Activated naive CD8-positive, alpha-beta T cell treated with anti-CD3 and anti-CD28 coated beads, Interleukin-2, amount 50 U/mL, for 24 hours (primary cell): ENCODE data around the gene LRP1B.

Experiments used
- ATAC-seq: fragments of 150-1000 bp; cut with Tn5 transposase; one replicate; pipeline ENCODE4 v1.10.0; 2021
- DNase-seq: peaks from one replicate; pipeline ENCODE4 v3.0.0; 2021
- H3K27ac Mint-ChIP-seq: one replicate; pipeline ENCODE4 v1.8.0; 2021; ENCODE audit warnings: mild to moderate bottlenecking, mixed read lengths
- H3K27me3 Mint-ChIP-seq: one replicate; pipeline ENCODE4 v1.8.0; 2021; ENCODE audit warnings: mixed read lengths
- H3K36me3 Mint-ChIP-seq: one replicate; pipeline ENCODE4 v1.8.0; 2021; ENCODE audit warnings: low read depth, mixed read lengths
- H3K4me1 Mint-ChIP-seq: one replicate; pipeline ENCODE4 v1.8.0; 2021; ENCODE audit warnings: mixed read lengths
- H3K4me3 Mint-ChIP-seq: one replicate; pipeline ENCODE4 v1.8.0; 2021; ENCODE audit warnings: mild to moderate bottlenecking, moderate library complexity, mixed read lengths
- H3K9me3 Mint-ChIP-seq: one replicate; pipeline ENCODE4 v1.8.0; 2021; ENCODE audit warnings: mixed read lengths

Gene LRP1B

DNA sequence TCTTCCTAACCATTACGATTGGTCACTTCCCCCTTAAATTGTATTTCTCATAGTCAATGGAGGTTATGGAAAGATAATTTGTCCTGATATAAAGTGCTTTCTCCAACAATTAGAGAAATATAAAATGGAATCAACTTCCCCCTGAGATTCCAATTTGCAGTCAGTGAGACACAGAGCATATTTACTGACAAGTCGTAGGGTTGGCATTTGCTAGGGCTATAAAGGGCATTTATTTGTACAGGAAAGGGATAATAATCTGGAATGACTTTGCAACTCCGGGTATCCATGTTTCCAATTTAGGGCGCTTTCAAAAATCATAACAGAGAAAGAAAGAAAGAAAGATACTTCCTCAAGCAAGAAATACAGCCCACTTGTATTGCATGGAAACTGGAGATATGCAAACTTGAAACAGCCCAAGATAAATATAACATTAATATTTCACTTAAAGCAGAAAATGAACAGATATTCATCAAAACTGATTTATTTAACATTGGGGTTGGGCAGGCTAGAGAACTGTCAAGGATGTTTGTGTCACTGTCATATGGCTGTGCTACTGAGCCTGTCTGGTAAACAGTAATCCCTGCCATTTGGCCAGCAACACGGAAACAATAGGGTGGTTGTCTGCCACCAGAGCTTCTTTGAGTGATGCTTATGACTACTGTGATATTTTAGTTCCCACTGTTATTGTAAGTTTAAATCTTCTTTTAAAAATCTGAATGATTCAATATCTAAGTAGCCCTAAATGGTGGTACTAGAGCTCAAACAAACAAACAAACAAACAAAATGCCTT is 621.8 kb downstream of the LRP1B start:
- Mint-ChIP-seq H3K4me3 (no peak overlapping the region), H3K9me3 (peaks cover under 1% of the 10 kb centered on the region), H3K36me3 (no peaks in the 10 kb centered on the region), H3K27me3 (no peaks in the 10 kb centered on the region), H3K4me1 (no peaks in the 10 kb centered on the region), H3K27ac (no peak overlapping the region)
- ATAC-seq (no peak), DNase-seq (no peak)

DNA sequence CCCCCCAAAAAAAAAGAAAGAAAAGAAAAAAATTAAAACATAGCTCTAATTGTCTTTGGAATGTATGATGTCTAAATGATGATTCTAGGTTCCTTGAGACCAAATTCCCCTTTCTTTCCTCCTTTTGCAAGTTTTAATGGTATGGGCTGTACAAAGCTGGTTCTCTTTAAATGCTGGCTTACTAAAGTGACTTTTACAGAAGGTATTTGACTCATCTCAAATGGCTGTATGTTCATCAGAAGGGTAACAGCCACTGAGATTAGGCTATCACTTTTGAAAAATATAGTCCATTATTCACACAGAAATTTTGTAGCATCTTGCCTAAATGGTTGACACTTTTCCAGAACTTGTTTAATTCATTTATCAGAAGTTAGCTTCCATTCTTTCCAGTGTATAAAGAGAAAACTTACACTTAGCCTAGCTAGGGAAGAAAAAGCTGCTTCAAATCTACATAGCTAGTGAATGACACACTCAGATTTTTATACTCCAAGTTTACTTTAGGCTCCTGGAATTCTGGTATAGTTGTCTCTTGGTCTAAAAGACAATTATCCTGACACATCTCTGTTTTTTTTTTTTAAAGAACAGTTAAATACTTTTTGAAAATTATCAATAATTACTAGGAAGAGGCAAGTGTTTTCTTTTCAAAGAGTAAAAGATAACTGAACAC is 622.6 kb downstream of the LRP1B start:
- Mint-ChIP-seq H3K27ac (no peak overlapping the region), H3K4me3 (no peak overlapping the region), H3K4me1 (no peaks in the 10 kb centered on the region), H3K27me3 (no peaks in the 10 kb centered on the region), H3K36me3 (no peaks in the 10 kb centered on the region), H3K9me3 (no peaks in the 10 kb centered on the region)
- no peak for DNase-seq
- no peak for ATAC-seq

DNA sequence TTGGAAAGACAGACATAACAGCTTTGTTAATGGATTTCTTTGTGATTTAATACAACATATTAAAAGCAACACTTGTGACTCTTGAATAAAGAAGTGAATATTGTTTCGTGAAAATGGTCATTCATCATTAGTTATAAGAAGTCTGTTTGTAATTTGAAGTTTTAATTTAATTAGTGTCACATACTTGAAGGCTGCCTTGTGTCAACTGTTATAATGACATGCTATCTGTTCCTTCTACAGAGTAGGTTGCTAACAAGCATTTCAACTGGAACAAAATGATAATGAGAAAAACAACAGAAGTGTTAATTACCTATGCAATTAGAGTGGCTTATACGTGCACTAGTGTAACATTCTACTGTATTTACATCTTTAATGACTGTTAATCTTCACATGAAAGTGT is 624.7 kb downstream of the LRP1B start:
- no peak for ATAC-seq
- Mint-ChIP-seq H3K4me1 (no peaks in the 10 kb centered on the region), H3K27ac (no peak overlapping the region), H3K36me3 (no peaks in the 10 kb centered on the region), H3K9me3 (no peaks in the 10 kb centered on the region), H3K27me3 (no peaks in the 10 kb centered on the region), H3K4me3 (no peak overlapping the region)
- no peak for DNase-seq

DNA sequence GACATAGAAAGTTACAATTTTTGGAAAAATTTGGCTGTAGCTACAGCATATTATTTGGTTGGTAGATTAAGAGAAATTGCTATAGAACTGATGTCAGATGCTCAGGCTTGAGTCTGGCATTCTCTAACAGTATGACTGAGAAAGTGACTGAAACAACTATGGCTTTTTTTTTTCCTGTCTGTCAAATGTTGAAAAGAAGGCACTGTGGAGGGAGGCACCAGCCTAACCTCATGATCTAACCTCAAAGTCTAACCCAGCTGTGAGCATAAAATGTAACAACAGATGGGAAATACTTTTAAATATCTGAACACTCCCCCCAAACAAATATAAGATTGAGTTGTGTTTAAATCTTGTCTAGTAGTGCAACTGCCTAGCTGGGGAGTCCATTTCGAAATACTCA is 629.1 kb downstream of the LRP1B start:
- H3K4me1 Mint-ChIP-seq, result no peaks in the 10 kb centered on the region
- DNase-seq, result no peak
- no peak overlapping the region for H3K4me3 Mint-ChIP-seq
- no peaks in the 10 kb centered on the region for H3K36me3 Mint-ChIP-seq
- H3K27ac Mint-ChIP-seq, result no peak overlapping the region
- H3K9me3 Mint-ChIP-seq, result no peaks in the 10 kb centered on the region
- ATAC-seq, result no peak
- H3K27me3 Mint-ChIP-seq, result no peaks in the 10 kb centered on the region

DNA sequence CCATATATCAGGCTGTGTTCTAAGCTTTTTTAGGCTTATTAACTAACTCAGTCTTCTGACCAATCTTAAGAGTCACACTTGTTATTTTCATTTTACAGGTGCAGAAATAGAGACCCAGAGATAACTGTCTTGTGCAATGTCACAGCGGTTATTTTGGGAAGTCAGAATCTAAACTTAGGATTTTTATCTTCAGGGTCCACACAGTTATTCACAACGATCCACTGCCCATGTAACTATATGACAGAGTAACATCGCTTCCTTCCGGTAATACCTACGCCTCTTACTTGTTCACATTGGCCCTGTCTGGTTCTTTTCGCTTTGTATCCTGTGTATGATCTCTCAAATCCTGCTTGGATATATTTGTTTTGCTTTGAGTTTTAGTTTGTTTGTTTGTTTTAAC is 631.7 kb downstream of the LRP1B start:
- H3K4me1 Mint-ChIP-seq, result no peaks in the 10 kb centered on the region
- no peak overlapping the region for H3K4me3 Mint-ChIP-seq
- no peak for DNase-seq
- H3K27ac Mint-ChIP-seq, result no peak overlapping the region
- no peak for ATAC-seq
- H3K27me3 Mint-ChIP-seq, result no peaks in the 10 kb centered on the region
- no peaks in the 10 kb centered on the region for H3K9me3 Mint-ChIP-seq
- no peaks in the 10 kb centered on the region for H3K36me3 Mint-ChIP-seq

DNA sequence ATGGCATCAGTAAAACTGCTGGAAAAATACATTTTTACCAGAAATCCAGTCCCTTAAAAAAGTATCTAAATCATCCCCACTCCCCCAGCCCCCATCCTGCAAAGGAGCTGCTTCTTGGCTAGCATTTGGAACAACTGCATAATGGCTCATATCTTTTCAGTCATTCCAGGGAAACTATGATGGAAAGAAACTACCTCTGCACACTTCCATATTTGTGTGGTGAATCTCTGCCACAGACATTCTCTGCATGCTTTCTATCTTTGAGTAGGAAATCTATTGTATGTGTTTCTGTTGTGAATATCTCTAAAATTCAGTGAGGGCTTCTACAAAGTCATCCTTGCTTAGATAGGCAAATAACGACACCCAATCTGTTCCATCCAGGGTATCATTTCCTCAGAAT is 632.3 kb downstream of the LRP1B start:
- H3K9me3 Mint-ChIP-seq, result no peaks in the 10 kb centered on the region
- H3K36me3 Mint-ChIP-seq, result no peaks in the 10 kb centered on the region
- ATAC-seq (no peak), DNase-seq (no peak)
- no peak overlapping the region for H3K4me3 Mint-ChIP-seq
- no peaks in the 10 kb centered on the region for H3K4me1 Mint-ChIP-seq
- H3K27ac Mint-ChIP-seq, result no peak overlapping the region
- H3K27me3 Mint-ChIP-seq, result no peaks in the 10 kb centered on the region

DNA sequence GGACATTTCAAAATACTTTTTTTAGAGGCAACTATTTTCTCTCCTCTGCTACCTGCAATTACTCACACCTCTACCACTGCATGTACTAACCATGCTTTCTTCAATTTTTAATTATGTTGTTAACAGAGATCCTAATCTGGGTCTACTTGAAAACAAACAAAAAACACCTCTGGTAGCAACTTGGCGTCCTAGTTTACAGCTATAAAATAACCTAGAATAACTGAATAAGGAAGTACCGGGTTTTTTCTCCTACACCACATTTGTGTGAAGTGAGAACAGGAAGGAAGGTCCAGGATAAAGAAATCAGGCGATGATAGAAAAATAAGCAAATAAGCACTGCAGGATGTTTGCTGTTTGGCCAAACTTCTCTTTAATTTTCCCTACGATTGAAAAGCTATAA is 633.5 kb downstream of the LRP1B start:
- no peaks in the 10 kb centered on the region for H3K27me3 Mint-ChIP-seq

DNA sequence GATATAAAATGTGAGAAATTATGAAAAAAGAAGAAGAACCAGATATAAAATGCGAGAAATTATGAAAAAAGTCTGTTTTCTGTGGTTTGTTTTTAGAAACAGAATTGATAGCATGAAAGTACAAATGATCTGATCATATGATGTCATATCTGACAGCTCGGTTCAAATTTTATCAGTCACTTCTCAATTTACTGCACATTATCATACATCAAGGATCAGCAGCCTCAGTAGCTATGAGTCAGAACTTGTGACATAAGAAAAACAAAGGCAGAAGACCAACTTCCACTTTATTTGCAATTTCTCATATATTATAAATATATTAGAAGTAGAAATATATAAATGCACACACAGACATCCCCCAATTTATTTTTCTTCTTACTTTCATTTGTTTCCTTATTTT is 634.0 kb downstream of the LRP1B start:
- Mint-ChIP-seq H3K36me3 (no peaks in the 10 kb centered on the region), H3K4me3 (no peak overlapping the region), H3K27me3 (no peaks in the 10 kb centered on the region), H3K27ac (no peak overlapping the region), H3K4me1 (no peaks in the 10 kb centered on the region), H3K9me3 (peaks cover 6% of the 10 kb centered on the region)
- DNase-seq (no peak), ATAC-seq (no peak)

More for the DNA sequence above, 633.5 kb downstream of the LRP1B start:
- Mint-ChIP-seq H3K36me3 (no peaks in the 10 kb centered on the region), H3K4me3 (no peak overlapping the region), H3K9me3 (peaks cover 6% of the 10 kb centered on the region), H3K27ac (no peak overlapping the region), H3K4me1 (no peaks in the 10 kb centered on the region)
- DNase-seq (no peak), ATAC-seq (no peak)

DNA sequence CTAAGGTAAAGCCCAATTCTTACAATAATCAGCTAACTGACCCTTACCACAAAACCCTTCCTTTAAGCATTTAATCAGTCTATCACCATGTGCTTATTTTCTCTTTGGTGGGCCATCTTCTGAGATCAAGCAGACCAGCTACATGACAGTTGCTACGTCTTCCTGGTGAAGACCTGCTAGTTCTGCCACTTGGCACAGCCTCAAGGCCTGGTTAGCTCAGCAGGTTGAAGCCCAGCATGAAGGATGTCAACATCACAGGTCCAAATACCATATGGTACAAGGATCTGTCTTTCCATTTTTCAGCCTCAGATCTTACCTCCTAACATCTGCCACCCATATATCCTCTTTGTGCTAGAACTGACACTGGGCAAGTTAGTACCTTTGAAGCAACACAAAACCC is 636.9 kb downstream of the LRP1B start:
- no peak for DNase-seq

DNA sequence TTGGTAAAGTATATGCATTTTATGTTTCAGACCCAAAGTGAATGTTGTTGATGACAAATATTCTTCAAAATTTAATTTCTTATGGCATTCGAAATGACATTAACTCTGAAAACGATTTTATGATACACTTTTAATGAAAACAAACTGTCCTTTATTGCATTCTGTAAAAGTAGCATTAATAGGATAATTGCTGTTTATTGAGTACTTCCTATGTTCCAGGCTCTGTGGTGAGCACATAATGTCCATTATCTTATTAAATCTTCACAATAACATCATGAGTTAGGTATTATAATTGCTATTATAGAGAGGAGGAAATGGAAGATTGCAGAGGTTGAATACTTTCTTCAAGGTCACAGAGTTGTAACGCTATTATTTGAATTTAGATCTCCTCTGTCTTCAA is 638.0 kb downstream of the LRP1B start:
- no peak for ATAC-seq
- H3K27ac Mint-ChIP-seq, result no peak overlapping the region
- H3K27me3 Mint-ChIP-seq, result no peaks in the 10 kb centered on the region
- no peaks in the 10 kb centered on the region for H3K4me1 Mint-ChIP-seq
- H3K9me3 Mint-ChIP-seq, result peaks cover 6% of the 10 kb centered on the region
- DNase-seq, result no peak
- no peaks in the 10 kb centered on the region for H3K36me3 Mint-ChIP-seq
- H3K4me3 Mint-ChIP-seq, result no peak overlapping the region

More for the DNA sequence above, 636.9 kb downstream of the LRP1B start:
- peaks cover 6% of the 10 kb centered on the region for H3K9me3 Mint-ChIP-seq
- no peaks in the 10 kb centered on the region for H3K27me3 Mint-ChIP-seq
- no peaks in the 10 kb centered on the region for H3K36me3 Mint-ChIP-seq
- ATAC-seq, result no peak
- H3K4me1 Mint-ChIP-seq, result no peaks in the 10 kb centered on the region
- no peak overlapping the region for H3K27ac Mint-ChIP-seq
- no peak overlapping the region for H3K4me3 Mint-ChIP-seq

DNA sequence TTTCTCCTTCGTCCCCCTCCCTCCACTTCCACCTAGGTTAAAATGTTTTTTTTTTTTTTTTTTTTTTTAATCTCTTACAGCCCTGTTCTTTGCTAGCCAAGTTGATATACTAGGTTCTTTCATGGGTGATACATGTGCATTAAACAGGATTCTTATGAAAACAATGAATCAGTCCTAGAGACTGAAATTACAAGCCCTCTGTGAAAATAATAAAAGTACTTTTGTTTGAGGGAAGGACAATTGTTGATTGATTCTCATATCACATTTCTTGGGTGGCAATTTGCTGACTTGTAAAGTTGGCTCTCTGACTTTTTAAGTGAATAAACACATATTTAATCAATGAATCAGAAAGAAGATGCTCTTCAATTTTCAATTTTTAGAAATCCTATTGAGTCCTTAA is 639.9 kb downstream of the LRP1B start:
- Mint-ChIP-seq H3K4me1 (no peaks in the 10 kb centered on the region), H3K27me3 (no peaks in the 10 kb centered on the region), H3K27ac (no peak overlapping the region), H3K4me3 (no peak overlapping the region), H3K36me3 (no peaks in the 10 kb centered on the region), H3K9me3 (peaks cover 11% of the 10 kb centered on the region)
- DNase-seq (no peak), ATAC-seq (no peak)

DNA sequence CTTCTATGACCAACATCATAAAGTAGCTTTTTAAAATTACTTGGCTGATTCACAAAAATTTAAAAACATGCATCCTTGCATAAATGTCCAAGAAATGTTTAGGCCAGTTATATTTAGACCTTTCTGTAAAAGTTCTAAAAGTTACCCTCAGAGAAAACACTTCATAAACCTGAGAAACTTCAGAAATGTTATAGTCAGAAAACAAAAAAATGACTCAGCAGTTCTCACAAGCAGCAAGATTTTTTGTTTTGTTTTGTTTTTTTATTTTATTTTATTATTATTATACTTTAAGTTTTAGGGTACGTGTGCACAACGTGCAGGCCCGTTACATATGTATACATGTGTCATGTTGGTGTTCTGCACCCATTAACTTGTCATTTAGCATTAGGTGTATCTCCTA is 648.1 kb downstream of the LRP1B start:
- DNase-seq, result no peak
- ATAC-seq, result no peak
- Mint-ChIP-seq H3K27me3 (no peaks in the 10 kb centered on the region), H3K4me3 (no peak overlapping the region), H3K36me3 (no peaks in the 10 kb centered on the region), H3K27ac (no peak overlapping the region), H3K4me1 (no peaks in the 10 kb centered on the region), H3K9me3 (peaks cover 4% of the 10 kb centered on the region)

DNA sequence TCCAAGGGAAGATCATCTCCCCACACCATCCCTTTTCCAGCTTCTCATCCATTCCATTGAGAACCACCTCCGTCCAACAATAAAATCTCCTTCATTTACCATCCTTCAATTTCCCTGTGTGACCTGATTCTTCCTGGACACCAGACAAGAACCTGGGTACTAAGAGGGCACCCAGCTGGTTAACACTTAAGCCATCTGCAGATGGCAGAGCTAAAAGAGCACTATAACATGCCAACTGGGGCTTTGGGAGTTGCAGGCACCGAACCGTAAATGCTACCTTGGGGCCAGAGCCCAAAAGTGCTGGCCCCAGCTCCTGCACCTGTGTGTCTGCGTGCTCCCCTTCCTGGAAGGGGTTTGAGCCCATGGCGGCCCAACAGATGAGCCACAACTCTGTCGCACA is 655.0 kb downstream of the LRP1B start:
- no peak overlapping the region for H3K27ac Mint-ChIP-seq
- ATAC-seq (no peak), DNase-seq (no peak)
- H3K9me3 Mint-ChIP-seq, result no peaks in the 10 kb centered on the region
- no peaks in the 10 kb centered on the region for H3K4me1 Mint-ChIP-seq
- no peak overlapping the region for H3K4me3 Mint-ChIP-seq
- no peaks in the 10 kb centered on the region for H3K27me3 Mint-ChIP-seq
- H3K36me3 Mint-ChIP-seq, result no peaks in the 10 kb centered on the region

DNA sequence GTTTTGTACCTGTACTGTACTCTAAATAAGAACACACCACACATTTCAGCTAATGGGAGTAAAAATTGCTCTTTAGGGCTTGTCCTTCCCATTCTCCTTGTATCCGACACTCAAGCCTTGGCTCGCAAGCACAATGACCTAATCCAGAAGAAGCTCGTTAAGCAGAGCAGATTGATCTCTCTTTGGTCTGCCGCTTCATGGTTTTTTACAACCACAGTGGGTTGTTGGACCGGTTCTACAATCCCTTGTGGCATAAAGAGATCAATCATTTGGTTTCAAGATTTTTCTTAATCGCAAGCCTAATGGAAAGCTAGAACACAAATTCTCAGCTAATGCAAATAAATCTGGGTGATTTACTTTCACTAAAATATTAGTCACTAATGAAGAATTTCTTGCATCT is 662.1 kb downstream of the LRP1B start:
- H3K36me3 Mint-ChIP-seq, result no peaks in the 10 kb centered on the region
- no peaks in the 10 kb centered on the region for H3K9me3 Mint-ChIP-seq
- H3K4me1 Mint-ChIP-seq, result no peaks in the 10 kb centered on the region
- H3K27ac Mint-ChIP-seq, result no peak overlapping the region
- no peak overlapping the region for H3K4me3 Mint-ChIP-seq
- ATAC-seq (no peak), DNase-seq (no peak)
- no peaks in the 10 kb centered on the region for H3K27me3 Mint-ChIP-seq

DNA sequence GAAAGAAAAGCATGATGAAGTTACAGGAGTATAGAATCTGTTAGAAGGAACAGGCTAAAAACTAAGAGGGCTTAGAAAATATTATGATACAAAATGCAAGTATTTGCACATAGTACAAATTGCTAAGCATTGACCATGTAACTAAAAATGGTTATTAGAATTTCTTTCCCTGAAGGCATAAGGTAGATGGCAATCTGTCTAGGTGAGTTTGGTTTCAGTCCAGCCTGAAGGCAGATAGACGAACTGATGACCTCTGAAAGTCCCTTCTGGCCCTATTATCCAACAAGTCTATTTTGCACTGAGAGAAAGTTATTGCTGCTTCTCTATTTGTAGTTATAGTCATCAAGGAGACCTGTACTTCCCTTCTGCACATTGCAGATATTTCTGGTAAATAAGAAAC is 663.5 kb downstream of the LRP1B start:
- DNase-seq, result no peak
- H3K36me3 Mint-ChIP-seq, result no peaks in the 10 kb centered on the region
- no peaks in the 10 kb centered on the region for H3K9me3 Mint-ChIP-seq
- H3K4me1 Mint-ChIP-seq, result no peaks in the 10 kb centered on the region
- ATAC-seq, result no peak
- no peaks in the 10 kb centered on the region for H3K27me3 Mint-ChIP-seq
- H3K27ac Mint-ChIP-seq, result no peak overlapping the region
- no peak overlapping the region for H3K4me3 Mint-ChIP-seq
